Measurements from ENCODE around the gene HDAC7. TPM values are rescaled to one million over a fixed set of nuclear protein-coding genes. Genes with fewer than 3 reads are reported as not detected.

Gene HDAC7
- total and polyA plus RNA-seq, 2 of the 13 experiments (the other 11 are each of a cell fraction or from before 2014, with no cell fraction given), result 4.6 to 10.8 TPM

- TF ChIP-seq MAZ (IDR thresholded peaks at IDR 0.05; ENCODE audit: borderline replicate concordance, low read depth, low read length), result no peak
- no peak for TF ChIP-seq MAZ (CRISPR knock-in tag; IDR thresholded peaks at IDR 0.05; ENCODE audit: low read depth)
- no peak for TF ChIP-seq MAFK (conservative IDR thresholded peaks at IDR 0.05 in 1 of 2, IDR thresholded peaks at IDR 0.05 in 1 of 2; ENCODE audit: low read length in 2 of 2)
- no peak for TF ChIP-seq HMGXB3 (CRISPR knock-in tag; IDR thresholded peaks at IDR 0.05; ENCODE audit: borderline replicate concordance)
- TF ChIP-seq IRX3 (CRISPR knock-in tag; IDR thresholded peaks at IDR 0.05; ENCODE audit: borderline replicate concordance, low read depth), result no peak
- TF ChIP-seq ZNF124 (CRISPR knock-in tag; IDR thresholded peaks at IDR 0.05), result no peak
- TF ChIP-seq GFI1 (CRISPR knock-in tag; IDR thresholded peaks at IDR 0.05; ENCODE audit: borderline replicate concordance), result no peak
- no peak for TF ChIP-seq NFAT5 (CRISPR knock-in tag; IDR thresholded peaks at IDR 0.05)
- TF ChIP-seq TMF1 (CRISPR knock-in tag; IDR thresholded peaks at IDR 0.05; ENCODE audit: low read depth), result no peak
- TF ChIP-seq ZNF879 (CRISPR knock-in tag; IDR thresholded peaks at IDR 0.05), result no peak
- TF ChIP-seq KLF13 (CRISPR knock-in tag; IDR thresholded peaks at IDR 0.05), result no peak
Measured at GRCh38 chr12:47737936-47738594, 81.6 kb downstream of the HDAC7 start (continued).

Data from HepG2 (cell line).